Stimulated activated naive CD8-positive, alpha-beta T cell treated with anti-CD3 and anti-CD28 coated beads, Interleukin-15, amount 100 ng/mL, for 72 hours (primary cell): Measurements from ENCODE around the gene DPP6.

Source experiments
- ATAC-seq: fragments of 150-1000 bp; cut with Tn5 transposase; 2 replicates; pipeline ENCODE4 v1.10.0; 2021; ENCODE audit warnings: mild to moderate bottlenecking, moderate library complexity
- DNase-seq, 2 donors: peaks; one replicate each; pipeline ENCODE4 v3.0.0; 2021 to 2022
- H3K27ac Mint-ChIP-seq, 2 donors: one replicate each; pipeline ENCODE4 v1.8.0; 2022; ENCODE audit warnings: mild to moderate bottlenecking in 2 of 2, mixed read lengths in 2 of 2, moderate library complexity in 2 of 2
- H3K27me3 Mint-ChIP-seq: one replicate; pipeline ENCODE4 v1.8.0; 2022; ENCODE audit warnings: mixed read lengths
- H3K4me1 Mint-ChIP-seq: one replicate; pipeline ENCODE4 v1.8.0; 2022; ENCODE audit warnings: mild to moderate bottlenecking, mixed read lengths
- H3K4me3 Mint-ChIP-seq, 2 donors: one replicate each; pipeline ENCODE4 v1.8.0; 2022; ENCODE audit warnings: mild to moderate bottlenecking in 2 of 2, mixed read lengths in 2 of 2, moderate library complexity in 1 of 2
- H3K9me3 Mint-ChIP-seq, 2 donors: one replicate each; pipeline ENCODE4 v1.8.0; 2022; ENCODE audit warnings: mixed read lengths in 2 of 2

Gene DPP6

DNA sequence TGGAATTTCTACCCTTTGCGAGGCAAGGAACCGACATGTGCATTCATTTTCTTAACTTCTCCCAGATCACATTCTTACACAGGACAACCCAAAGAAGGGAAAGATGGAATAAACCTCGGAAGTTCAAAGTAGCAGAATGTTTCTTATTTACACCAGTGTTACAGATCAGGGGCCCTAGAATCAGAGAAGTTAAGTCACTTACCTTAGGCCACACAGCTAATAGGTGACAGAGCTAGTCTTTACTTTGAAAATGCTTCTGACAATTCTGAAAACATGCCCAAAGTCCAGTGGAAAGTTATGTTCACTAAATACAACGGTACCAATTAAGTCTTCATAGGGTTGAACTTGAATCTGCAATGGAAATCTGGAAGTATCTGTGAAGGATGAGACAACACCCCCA, 437.7 kb downstream of the DPP6 start:
- Mint-ChIP-seq H3K4me3 (no peak overlapping the region), H3K4me1 (no peaks in the 10 kb centered on the region), H3K27me3 (no peaks in the 10 kb centered on the region), H3K9me3 (peaks cover 0 to 7% of the 10 kb centered on the region in 2 donors), H3K27ac (no peak overlapping the region)
- DNase-seq, result no peak
- no peak for ATAC-seq

GRCh38 chr7:154493594-154493993, 441.4 kb downstream of the DPP6 start:
- ATAC-seq (no peak), DNase-seq (no peak)
- no peak overlapping the region for H3K4me3 Mint-ChIP-seq
- no peaks in the 10 kb centered on the region for H3K9me3 Mint-ChIP-seq
- H3K27ac Mint-ChIP-seq, result no peak overlapping the region
- no peaks in the 10 kb centered on the region for H3K27me3 Mint-ChIP-seq
- no peaks in the 10 kb centered on the region for H3K4me1 Mint-ChIP-seq

DNA sequence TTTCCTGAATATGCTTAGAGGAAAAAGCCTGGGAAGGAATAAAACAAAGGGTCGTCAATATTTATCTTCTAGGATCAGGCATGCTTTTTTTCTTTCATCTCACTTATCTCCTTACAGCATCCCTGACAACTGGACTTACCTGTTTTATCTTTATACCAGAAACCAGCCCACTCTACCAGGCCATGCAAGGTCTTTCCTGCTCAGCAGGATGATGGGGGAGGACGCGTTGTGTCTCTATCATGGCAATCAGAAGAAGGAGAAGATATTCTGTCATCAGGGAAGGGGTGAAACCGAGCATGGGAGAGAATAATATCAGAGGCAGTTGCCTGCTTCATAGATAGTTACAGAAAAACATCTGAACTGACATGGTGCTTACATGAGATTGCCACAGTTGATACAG, 445.6 kb downstream of the DPP6 start:
- DNase-seq (no peak), ATAC-seq (no peak)
- H3K9me3 Mint-ChIP-seq, result peaks cover 0 to 8% of the 10 kb centered on the region in 2 donors
- no peaks in the 10 kb centered on the region for H3K4me1 Mint-ChIP-seq
- no peaks in the 10 kb centered on the region for H3K27me3 Mint-ChIP-seq
- H3K4me3 Mint-ChIP-seq, result no peak overlapping the region
- H3K27ac Mint-ChIP-seq, result no peak overlapping the region

- Mint-ChIP-seq H3K27me3 (no peaks in the 10 kb centered on the region), H3K9me3 (peaks cover 0 to 8% of the 10 kb centered on the region in 2 donors), H3K4me3 (no peak overlapping the region), H3K27ac (no peak overlapping the region), H3K4me1 (no peaks in the 10 kb centered on the region)
- DNase-seq (no peak), ATAC-seq (no peak)
These were observed 451.9 kb downstream of the DPP6 start for GRCh38 chr7:154503962-154504550.

DNA sequence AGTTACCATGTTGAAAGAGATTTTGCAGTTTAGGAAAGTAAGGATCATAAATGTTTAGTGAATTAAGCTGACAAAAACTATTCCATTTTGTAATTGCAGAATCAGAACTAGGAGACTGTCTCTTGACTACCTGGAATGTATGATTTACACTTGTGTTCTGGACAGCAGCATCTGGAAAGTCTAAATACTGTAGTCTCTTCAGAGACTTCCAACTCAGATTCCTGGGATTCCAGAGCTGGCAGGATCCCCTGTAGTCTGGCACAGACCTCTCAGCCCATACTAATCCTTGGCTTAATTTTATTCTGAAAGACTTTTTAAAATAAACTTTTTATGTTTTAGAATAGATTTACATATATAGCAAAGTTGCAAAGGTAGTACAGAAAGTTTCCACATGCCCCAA, 452.7 kb downstream of the DPP6 start:
- no peaks in the 10 kb centered on the region for H3K4me1 Mint-ChIP-seq
- no peaks in the 10 kb centered on the region for H3K27me3 Mint-ChIP-seq
- peaks cover 0 to 8% of the 10 kb centered on the region in 2 donors for H3K9me3 Mint-ChIP-seq
- no peak for DNase-seq
- H3K4me3 Mint-ChIP-seq, result no peak overlapping the region
- no peak for ATAC-seq
- H3K27ac Mint-ChIP-seq, result no peak overlapping the region

GRCh38 chr7:154505362-154505761, 453.2 kb downstream of the DPP6 start:
- no peaks in the 10 kb centered on the region for H3K27me3 Mint-ChIP-seq
- no peaks in the 10 kb centered on the region for H3K4me1 Mint-ChIP-seq
- DNase-seq (no peak), ATAC-seq (no peak)
- H3K9me3 Mint-ChIP-seq, result peaks cover 0 to 8% of the 10 kb centered on the region in 2 donors
- H3K27ac Mint-ChIP-seq, result no peak overlapping the region
- no peak overlapping the region for H3K4me3 Mint-ChIP-seq

DNA sequence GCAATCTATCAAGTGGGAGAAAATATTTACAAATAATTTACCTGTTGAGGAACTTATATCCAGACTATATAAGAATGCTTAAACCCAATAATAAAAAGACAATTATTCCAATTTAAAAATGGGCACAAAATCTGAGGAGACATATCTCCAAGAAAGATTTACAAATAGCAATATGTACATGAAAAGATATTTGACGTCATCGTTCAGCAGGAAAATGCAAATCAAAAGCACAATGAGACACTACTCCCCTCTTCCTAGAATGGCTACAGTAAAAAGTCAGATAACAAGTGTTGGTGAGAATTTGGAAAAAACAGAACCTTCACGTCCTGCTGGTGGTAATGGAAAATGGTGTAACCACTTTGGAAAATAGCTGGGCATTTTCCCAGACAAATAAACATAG, 457.0 kb downstream of the DPP6 start:
- H3K27ac Mint-ChIP-seq, result no peak overlapping the region
- ATAC-seq (no peak), DNase-seq (no peak)
- H3K9me3 Mint-ChIP-seq, result peaks cover 0 to 1% of the 10 kb centered on the region in 2 donors
- H3K4me1 Mint-ChIP-seq, result no peaks in the 10 kb centered on the region
- no peak overlapping the region for H3K4me3 Mint-ChIP-seq
- H3K27me3 Mint-ChIP-seq, result no peaks in the 10 kb centered on the region

DNA sequence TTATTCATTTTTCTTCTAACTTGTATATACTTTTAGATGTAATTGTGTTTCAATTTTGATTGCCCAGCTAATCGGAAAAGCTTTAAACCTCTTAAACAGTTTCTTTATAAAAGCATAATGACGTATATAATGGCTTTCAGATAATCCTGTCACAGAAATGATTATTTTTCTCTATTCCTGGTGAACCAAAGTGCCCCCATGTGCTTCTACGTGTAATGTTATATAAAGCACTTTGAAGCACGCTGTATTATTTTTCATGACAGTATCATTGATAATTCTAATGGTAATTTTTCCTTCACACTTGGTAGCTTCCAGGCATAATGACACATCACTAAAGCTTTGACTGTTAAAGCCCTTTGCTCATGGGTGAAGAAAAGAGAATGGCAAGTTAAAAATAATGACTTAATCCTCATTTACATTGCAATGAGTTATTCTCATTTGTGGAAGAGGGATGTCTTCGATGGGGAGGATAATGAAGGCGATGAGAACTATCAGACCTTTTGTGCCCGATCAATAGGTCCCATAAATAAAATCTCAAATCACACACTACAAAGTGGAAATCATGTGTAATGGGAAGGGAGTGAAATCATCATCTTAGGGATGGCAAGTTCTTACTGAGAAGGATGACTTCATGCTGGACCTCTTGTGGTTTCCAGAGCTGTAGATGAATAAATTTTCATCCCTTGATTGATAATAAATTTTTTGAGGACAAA, 460.1 kb downstream of the DPP6 start:
- no peaks in the 10 kb centered on the region for H3K27me3 Mint-ChIP-seq
- no peak for ATAC-seq
- no peak overlapping the region for H3K4me3 Mint-ChIP-seq
- no peak for DNase-seq
- H3K4me1 Mint-ChIP-seq, result no peaks in the 10 kb centered on the region
- H3K27ac Mint-ChIP-seq, result no peak overlapping the region
- peaks cover 0 to 12% of the 10 kb centered on the region in 2 donors for H3K9me3 Mint-ChIP-seq

- Mint-ChIP-seq H3K4me1 (no peaks in the 10 kb centered on the region), H3K4me3 (no peak overlapping the region), H3K9me3 (peaks cover 0 to 17% of the 10 kb centered on the region in 2 donors), H3K27me3 (no peaks in the 10 kb centered on the region), H3K27ac (no peak overlapping the region)
- ATAC-seq, result no peak
- DNase-seq, result no peak
These were observed 465.6 kb downstream of the DPP6 start for GRCh38 chr7:154517768-154518167.

DNA sequence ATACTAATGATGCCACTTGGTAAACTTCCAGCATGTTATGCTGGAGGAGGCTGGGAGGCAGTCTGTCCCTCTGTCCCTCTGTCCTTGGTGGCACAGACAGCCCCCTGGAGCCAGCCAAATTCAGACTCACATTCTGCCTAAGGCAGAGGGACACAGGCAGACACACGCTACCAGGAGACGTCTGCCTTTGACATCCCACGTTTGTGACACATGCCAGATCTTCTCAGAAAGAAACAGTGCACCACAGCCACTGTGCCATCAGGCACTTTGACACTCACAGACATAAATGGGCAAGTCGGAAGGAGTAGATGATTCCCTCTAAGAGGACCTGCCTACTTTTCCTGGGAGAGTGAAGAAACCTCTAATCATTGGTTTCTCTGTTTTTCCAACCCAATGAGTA, 467.0 kb downstream of the DPP6 start:
- ATAC-seq, result no peak
- Mint-ChIP-seq H3K9me3 (peaks cover 0 to 15% of the 10 kb centered on the region in 2 donors), H3K4me3 (no peak overlapping the region), H3K4me1 (no peaks in the 10 kb centered on the region), H3K27me3 (no peaks in the 10 kb centered on the region), H3K27ac (no peak overlapping the region)
- DNase-seq, result no peak

GRCh38 chr7:154530136-154530535, 477.9 kb downstream of the DPP6 start:
- DNase-seq, result no peak
- Mint-ChIP-seq H3K27ac (no peak overlapping the region), H3K27me3 (peaks cover 11% of the 10 kb centered on the region), H3K4me1 (no peaks in the 10 kb centered on the region), H3K4me3 (no peak overlapping the region), H3K9me3 (peaks cover 11% of the 10 kb centered on the region in 2 donors)
- no peak for ATAC-seq

- Mint-ChIP-seq H3K27me3 (peaks cover 11% of the 10 kb centered on the region), H3K4me1 (no peaks in the 10 kb centered on the region), H3K27ac (no peak overlapping the region), H3K9me3 (peaks cover 11% of the 10 kb centered on the region in 2 donors), H3K4me3 (no peak overlapping the region)
- DNase-seq (no peak), ATAC-seq (no peak)
These were observed 480.6 kb downstream of the DPP6 start for GRCh38 chr7:154532771-154533170.

DNA sequence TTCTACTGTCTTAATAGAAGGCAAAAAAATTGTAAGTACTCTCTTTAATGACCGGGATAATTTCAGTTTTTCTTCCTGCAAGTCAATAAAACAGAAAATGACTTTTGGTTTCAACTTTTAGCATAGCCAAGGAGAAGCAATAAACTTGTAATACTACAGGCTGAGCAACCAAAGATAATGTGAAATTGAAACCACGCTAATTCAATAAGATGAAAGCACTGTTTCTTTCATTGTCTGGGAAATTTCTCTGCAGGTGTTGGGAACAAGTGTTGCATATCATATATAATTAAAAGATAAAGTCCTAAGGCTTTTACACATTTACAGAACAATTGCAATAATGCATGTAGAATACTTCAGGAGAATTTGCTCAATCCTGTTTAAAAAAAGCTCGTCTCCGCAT, 488.4 kb downstream of the DPP6 start:
- Mint-ChIP-seq H3K9me3 (peaks cover 0 to 5% of the 10 kb centered on the region in 2 donors), H3K27ac (no peak overlapping the region), H3K27me3 (no peaks in the 10 kb centered on the region), H3K4me3 (no peak overlapping the region), H3K4me1 (no peaks in the 10 kb centered on the region)
- DNase-seq, result no peak
- no peak for ATAC-seq

DNA sequence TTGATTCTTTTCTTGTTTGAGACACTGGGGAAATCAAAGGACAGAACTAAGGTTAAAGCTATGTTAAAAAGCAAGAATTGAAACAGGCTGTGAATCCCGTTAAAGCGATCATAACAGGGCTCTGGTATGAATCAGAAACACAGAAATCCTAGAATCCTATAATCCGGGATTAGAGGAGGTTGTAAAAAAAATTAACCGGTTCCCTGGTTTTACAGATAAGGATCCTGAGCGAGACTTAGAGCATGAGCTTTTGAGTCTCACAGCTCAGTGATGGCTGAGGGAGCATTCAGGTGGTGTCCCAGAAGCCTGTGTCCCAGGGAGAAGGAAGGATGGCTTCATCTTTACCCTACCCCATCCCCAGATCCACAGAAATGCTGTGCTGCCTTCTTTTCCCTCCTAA, 489.4 kb downstream of the DPP6 start:
- Mint-ChIP-seq H3K4me3 (no peak overlapping the region), H3K4me1 (no peaks in the 10 kb centered on the region), H3K9me3 (peaks cover 0 to 5% of the 10 kb centered on the region in 2 donors), H3K27me3 (no peaks in the 10 kb centered on the region), H3K27ac (no peak overlapping the region)
- ATAC-seq (no peak), DNase-seq (no peak)

- no peak overlapping the region for H3K27ac Mint-ChIP-seq
- peaks cover 6 to 7% of the 10 kb centered on the region in 2 donors for H3K9me3 Mint-ChIP-seq
- H3K4me1 Mint-ChIP-seq, result no peaks in the 10 kb centered on the region
- H3K4me3 Mint-ChIP-seq, result no peak overlapping the region
- no peaks in the 10 kb centered on the region for H3K27me3 Mint-ChIP-seq
- DNase-seq (no peak), ATAC-seq (no peak)
These were observed 494.9 kb downstream of the DPP6 start for GRCh38 chr7:154546946-154547587.

GRCh38 chr7:154553711-154554265, 501.6 kb downstream of the DPP6 start:
- no peaks in the 10 kb centered on the region for H3K4me1 Mint-ChIP-seq
- no peak for ATAC-seq
- no peak for DNase-seq
- H3K27ac Mint-ChIP-seq, result no peak overlapping the region
- no peaks in the 10 kb centered on the region for H3K27me3 Mint-ChIP-seq
- H3K9me3 Mint-ChIP-seq, result peaks cover 3% of the 10 kb centered on the region in 2 donors
- H3K4me3 Mint-ChIP-seq, result no peak overlapping the region
